ENCODE measurements around the gene RAB1A.

The RAB1A gene

DNA sequence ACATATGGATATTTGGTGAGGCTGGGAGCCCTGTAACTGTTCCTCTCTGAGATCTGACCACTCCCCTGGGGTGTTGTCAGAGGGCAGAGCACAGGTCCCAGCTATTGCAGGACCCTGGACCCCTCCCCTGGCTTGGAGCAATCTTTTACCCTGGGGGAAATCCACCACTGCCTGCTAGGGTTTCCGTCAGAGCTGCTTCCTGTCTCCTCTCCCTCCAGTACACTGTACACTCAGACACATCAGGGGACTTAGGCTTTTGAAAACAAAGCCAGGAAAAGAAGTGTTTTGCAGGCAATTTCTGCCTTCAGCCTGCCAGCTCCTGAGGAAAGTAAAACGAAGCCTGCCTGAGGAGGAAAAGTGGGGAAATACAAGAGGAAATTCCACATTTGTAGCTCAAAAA, 86.9 kb downstream of the RAB1A start:
- TF ChIP-seq, protein P1, sequence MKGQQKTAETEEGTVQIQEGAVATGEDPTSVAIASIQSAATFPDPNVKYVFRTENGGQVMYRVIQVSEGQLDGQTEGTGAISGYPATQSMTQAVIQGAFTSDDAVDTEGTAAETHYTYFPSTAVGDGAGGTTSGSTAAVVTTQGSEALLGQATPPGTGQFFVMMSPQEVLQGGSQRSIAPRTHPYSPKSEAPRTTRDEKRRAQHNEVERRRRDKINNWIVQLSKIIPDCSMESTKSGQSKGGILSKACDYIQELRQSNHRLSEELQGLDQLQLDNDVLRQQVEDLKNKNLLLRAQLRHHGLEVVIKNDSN (IDR thresholded peaks at IDR 0.05): no peak
- no peak for TF ChIP-seq CEBPB (IDR thresholded peaks at IDR 0.05)
- TF ChIP-seq ZBTB7A (IDR thresholded peaks at IDR 0.05; ENCODE audit: low read depth): no peak
- no peak for TF ChIP-seq EGR1 (IDR thresholded peaks at IDR 0.05)
- no peak for TF ChIP-seq TAF1 (IDR thresholded peaks at IDR 0.05; ENCODE audit: low read depth)
- TF ChIP-seq FOXM1 (IDR thresholded peaks at IDR 0.05; ENCODE audit: borderline replicate concordance, low read depth): no peak
- TF ChIP-seq, protein P2, sequence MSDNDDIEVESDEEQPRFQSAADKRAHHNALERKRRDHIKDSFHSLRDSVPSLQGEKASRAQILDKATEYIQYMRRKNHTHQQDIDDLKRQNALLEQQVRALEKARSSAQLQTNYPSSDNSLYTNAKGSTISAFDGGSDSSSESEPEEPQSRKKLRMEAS (IDR thresholded peaks at IDR 0.05): no peak
- no peak for TF ChIP-seq NFIC (IDR thresholded peaks at IDR 0.05)
- no peak for TF ChIP-seq YY1 (IDR thresholded peaks at IDR 0.05; ENCODE audit: low read depth)
- no peak for TF ChIP-seq EP300 (IDR thresholded peaks at IDR 0.05; ENCODE audit: borderline replicate concordance)
- no peak for TF ChIP-seq CREB1 (IDR thresholded peaks at IDR 0.05; ENCODE audit: low read depth)
- TF ChIP-seq, protein P3, sequence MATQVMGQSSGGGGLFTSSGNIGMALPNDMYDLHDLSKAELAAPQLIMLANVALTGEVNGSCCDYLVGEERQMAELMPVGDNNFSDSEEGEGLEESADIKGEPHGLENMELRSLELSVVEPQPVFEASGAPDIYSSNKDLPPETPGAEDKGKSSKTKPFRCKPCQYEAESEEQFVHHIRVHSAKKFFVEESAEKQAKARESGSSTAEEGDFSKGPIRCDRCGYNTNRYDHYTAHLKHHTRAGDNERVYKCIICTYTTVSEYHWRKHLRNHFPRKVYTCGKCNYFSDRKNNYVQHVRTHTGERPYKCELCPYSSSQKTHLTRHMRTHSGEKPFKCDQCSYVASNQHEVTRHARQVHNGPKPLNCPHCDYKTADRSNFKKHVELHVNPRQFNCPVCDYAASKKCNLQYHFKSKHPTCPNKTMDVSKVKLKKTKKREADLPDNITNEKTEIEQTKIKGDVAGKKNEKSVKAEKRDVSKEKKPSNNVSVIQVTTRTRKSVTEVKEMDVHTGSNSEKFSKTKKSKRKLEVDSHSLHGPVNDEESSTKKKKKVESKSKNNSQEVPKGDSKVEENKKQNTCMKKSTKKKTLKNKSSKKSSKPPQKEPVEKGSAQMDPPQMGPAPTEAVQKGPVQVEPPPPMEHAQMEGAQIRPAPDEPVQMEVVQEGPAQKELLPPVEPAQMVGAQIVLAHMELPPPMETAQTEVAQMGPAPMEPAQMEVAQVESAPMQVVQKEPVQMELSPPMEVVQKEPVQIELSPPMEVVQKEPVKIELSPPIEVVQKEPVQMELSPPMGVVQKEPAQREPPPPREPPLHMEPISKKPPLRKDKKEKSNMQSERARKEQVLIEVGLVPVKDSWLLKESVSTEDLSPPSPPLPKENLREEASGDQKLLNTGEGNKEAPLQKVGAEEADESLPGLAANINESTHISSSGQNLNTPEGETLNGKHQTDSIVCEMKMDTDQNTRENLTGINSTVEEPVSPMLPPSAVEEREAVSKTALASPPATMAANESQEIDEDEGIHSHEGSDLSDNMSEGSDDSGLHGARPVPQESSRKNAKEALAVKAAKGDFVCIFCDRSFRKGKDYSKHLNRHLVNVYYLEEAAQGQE (IDR thresholded peaks at IDR 0.05; ENCODE audit: low read depth): no peak
- no peak for TF ChIP-seq RAD21 (IDR thresholded peaks at IDR 0.05; ENCODE audit: low read depth)
- no peak for TF ChIP-seq TCF12 (IDR thresholded peaks at IDR 0.05; ENCODE audit: low read depth)
- TF ChIP-seq TEAD4 (IDR thresholded peaks at IDR 0.05): no peak

DNA sequence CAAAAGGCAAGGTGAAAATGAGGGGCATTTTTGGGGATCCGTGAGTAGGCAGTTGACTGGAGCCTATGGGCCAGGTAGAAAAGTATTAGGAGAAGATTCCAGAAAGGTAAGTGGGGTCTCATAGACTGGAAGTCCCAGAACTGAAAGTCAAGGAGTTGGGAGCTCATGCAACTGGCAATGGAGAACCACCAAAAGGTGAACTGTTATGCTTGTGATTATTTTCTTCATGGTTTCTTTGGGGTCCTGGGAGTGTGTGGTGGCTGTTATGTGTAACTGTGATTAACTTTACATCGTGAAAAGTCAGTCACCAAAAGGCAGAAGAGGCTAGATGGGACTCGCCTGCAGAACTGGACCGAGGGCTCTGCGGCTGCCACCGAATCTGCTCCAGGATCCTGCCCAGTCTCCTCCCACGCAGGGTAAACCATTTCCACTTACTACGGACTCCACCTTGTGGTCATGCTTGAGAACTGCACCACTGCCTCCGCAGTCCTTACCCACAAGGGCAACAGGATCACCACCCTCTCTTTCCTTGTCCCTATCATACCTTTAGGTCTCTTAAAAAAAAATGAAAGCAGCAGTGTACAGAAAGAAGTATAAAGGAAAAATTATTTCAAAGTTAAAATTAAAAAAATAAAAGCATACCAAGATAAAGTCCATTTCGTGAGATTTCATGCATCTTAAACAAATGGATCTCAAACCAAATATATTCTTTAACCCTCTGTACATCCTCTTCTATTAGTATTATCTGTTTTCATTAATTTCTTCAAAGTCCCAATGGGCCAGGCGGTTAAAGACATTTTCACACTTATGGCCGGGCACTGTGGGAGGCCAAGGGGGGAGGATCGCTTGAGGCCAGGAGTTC, 89.3 kb downstream of the RAB1A start:
- TF ChIP-seq EGR1 (IDR thresholded peaks at IDR 0.05): peak; percentile 97
- no peak for TF ChIP-seq TAF1 (IDR thresholded peaks at IDR 0.05; ENCODE audit: low read depth)
- TF ChIP-seq YY1 (IDR thresholded peaks at IDR 0.05; ENCODE audit: low read depth): no peak
- peak; percentile 94 for TF ChIP-seq RAD21 (IDR thresholded peaks at IDR 0.05; ENCODE audit: low read depth)
- TF ChIP-seq NFIC (IDR thresholded peaks at IDR 0.05): no peak

DNA sequence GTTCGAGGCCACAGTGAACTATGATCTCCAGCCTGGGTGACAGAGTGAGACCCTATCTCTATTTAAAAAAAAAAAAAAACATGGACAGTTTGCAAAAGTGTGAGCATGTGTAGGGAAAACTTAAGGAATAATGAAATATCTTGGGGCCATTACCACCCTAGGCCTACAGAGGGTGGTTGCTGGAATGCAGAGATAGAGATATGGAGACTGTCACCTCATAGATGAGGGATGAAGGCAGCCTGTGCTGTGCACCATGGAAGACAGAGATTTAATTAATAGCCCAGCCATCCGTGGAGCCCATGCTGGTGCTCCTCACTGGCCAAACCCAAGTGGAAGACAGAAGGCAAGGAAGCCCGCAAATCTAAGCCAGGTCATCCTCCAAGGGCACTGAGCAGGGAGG, 90.3 kb downstream of the RAB1A start:
- no peak for TF ChIP-seq TAF1 (IDR thresholded peaks at IDR 0.05; ENCODE audit: low read depth)
- TF ChIP-seq FOXM1 (IDR thresholded peaks at IDR 0.05; ENCODE audit: borderline replicate concordance, low read depth): no peak
- no peak for TF ChIP-seq CREB1 (IDR thresholded peaks at IDR 0.05; ENCODE audit: low read depth)
- no peak for TF ChIP-seq ZBTB7A (IDR thresholded peaks at IDR 0.05; ENCODE audit: low read depth)
- TF ChIP-seq, protein P2 (IDR thresholded peaks at IDR 0.05): no peak
- TF ChIP-seq EP300 (IDR thresholded peaks at IDR 0.05; ENCODE audit: borderline replicate concordance): no peak
- TF ChIP-seq YY1 (IDR thresholded peaks at IDR 0.05; ENCODE audit: low read depth): no peak
- no peak for TF ChIP-seq TEAD4 (IDR thresholded peaks at IDR 0.05)
- TF ChIP-seq EGR1 (IDR thresholded peaks at IDR 0.05): no peak
- no peak for TF ChIP-seq CEBPB (IDR thresholded peaks at IDR 0.05)
- TF ChIP-seq, protein P1 (IDR thresholded peaks at IDR 0.05): no peak
- TF ChIP-seq TCF12 (IDR thresholded peaks at IDR 0.05; ENCODE audit: low read depth): no peak
- TF ChIP-seq, protein P3 (IDR thresholded peaks at IDR 0.05; ENCODE audit: low read depth): no peak
- TF ChIP-seq RAD21 (IDR thresholded peaks at IDR 0.05; ENCODE audit: low read depth): no peak
- no peak for TF ChIP-seq NFIC (IDR thresholded peaks at IDR 0.05)

DNA sequence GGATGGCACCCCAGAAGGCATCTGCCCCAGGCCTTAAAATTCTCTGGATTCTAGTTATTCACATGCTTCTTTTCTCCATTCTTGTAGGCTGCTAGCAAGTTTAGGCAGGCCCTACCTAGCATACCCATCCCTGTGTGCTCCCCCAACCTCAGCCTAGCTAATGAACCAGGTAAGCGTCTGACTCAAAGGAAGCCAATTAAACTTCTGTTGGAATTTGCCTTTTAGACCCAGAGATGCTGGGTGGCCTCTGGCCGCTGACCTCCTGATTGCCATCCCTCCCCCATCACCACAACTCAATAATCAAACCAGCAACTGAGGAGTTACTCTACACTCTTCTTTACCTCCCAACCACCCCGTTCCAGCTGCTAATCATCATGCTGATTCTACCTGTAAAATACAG, 92.7 kb downstream of the RAB1A start:
- TF ChIP-seq EGR1 (IDR thresholded peaks at IDR 0.05) (no peak), RAD21 (IDR thresholded peaks at IDR 0.05; ENCODE audit: low read depth) (no peak)

Measured in Ishikawa (cell line).